Measurements from ENCODE around the gene IL6ST.

DNA sequence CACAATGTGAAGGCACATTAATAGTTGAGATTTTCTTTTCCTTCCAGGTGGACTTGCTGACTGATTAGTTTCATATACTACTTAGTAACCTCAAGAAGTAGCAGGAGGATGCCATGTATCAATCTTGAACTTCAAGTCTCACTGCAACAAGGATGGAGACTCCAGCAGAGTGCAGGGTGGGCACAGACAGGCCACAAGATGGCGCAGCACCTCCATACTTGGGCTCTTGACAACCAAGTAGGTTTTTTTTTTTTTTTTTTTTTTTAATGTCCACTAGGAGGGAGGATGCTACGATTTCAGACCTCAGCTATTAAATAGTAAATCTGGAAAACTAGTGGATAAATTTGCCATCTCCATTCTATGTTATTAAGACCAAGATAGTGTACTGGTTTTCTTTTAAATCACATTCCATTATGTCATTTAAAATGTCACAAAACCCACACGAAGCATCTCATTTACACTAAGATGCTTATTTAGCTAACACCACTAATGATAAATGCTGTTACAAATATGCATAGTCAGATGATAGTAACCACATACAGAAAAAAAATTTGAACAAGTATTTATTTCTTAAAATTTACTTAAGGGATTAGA lies 58.6 kb downstream of the IL6ST start:
- TF ChIP-seq CTCF (IDR thresholded peaks at IDR 0.05; ENCODE audit: low read depth, low read length) (peak; percentile 80), EZH2phosphoT487 (IDR thresholded peaks at IDR 0.05; ENCODE audit: low read depth) (no peak)
